ENCODE data around the gene TSSC4. TPM values are rescaled to one million over a fixed set of nuclear protein-coding genes. Genes with fewer than 3 reads are reported as not detected.
A peak's percentile ranks its signal among the peaks of the same experiment; 100 is the strongest.

TSSC4 gene
- total and polyA plus RNA-seq, 4 donors = 16.4 to 50.9 (median 45.8) TPM

GRCh38 chr11:2377511-2378443 lies 22.8 kb upstream of the TSSC4 start:
- Histone ChIP-seq H3K4me1 (ENCODE audit: control insufficient read depth, insufficient read depth, low read length) (peaks cover 59% of the 10 kb centered on the region), H3K36me3 (ENCODE audit: control insufficient read depth, insufficient read depth, low read length) (peaks cover 52% of the 10 kb centered on the region), H3K27me3 (ENCODE audit: control insufficient read depth, insufficient read depth, low read length) (no peaks in the 10 kb centered on the region), H3K27ac (ENCODE audit: low read depth, low read length) (peak overlapping the region; percentile 96), H3K4me3 (ENCODE audit: low read depth, low read length) (peak overlapping the region; percentile 84), H3K9me3 (ENCODE audit: control insufficient read depth, insufficient read depth, low read length) (no peaks in the 10 kb centered on the region)
- under 1% methylated on average over 87 of the region's 88 CpGs for WGBS (ENCODE audit: insufficient coverage)
- peak in 2 of 6 donors; percentile 85 to 90 for DNase-seq (ENCODE audit: low read depth in 4 of 6, low spot score in 6 of 6)

- WGBS (ENCODE audit: insufficient coverage) = 6% methylated on average over 18 of the region's 23 CpGs
- Histone ChIP-seq H3K27ac (ENCODE audit: low read depth, low read length) (peak overlapping the region; percentile 96), H3K9me3 (ENCODE audit: control insufficient read depth, insufficient read depth, low read length) (no peaks in the 10 kb centered on the region), H3K36me3 (ENCODE audit: control insufficient read depth, insufficient read depth, low read length) (peaks cover 61% of the 10 kb centered on the region), H3K27me3 (ENCODE audit: control insufficient read depth, insufficient read depth, low read length) (no peaks in the 10 kb centered on the region), H3K4me1 (ENCODE audit: control insufficient read depth, insufficient read depth, low read length) (peaks cover 67% of the 10 kb centered on the region), H3K4me3 (ENCODE audit: low read depth, low read length) (peak overlapping the region; percentile 84)
- peak in 2 of 6 donors; percentile 47 to 59 for DNase-seq (ENCODE audit: low read depth in 4 of 6, low spot score in 6 of 6)
Measured at GRCh38 chr11:2378527-2379210, 21.9 kb upstream of the TSSC4 start.

- Histone ChIP-seq H3K9me3 (ENCODE audit: control insufficient read depth, insufficient read depth, low read length) (no peaks in the 10 kb centered on the region), H3K4me3 (ENCODE audit: low read depth, low read length) (no peak overlapping the region), H3K36me3 (ENCODE audit: control insufficient read depth, insufficient read depth, low read length) (peaks cover 56% of the 10 kb centered on the region), H3K27ac (ENCODE audit: low read depth, low read length) (peak overlapping the region; percentile 64), H3K27me3 (ENCODE audit: control insufficient read depth, insufficient read depth, low read length) (no peaks in the 10 kb centered on the region), H3K4me1 (ENCODE audit: control insufficient read depth, insufficient read depth, low read length) (peaks cover 76% of the 10 kb centered on the region)
- WGBS (ENCODE audit: insufficient coverage) = 58% methylated on average over 11 of the region's 11 CpGs
- no peak for DNase-seq (ENCODE audit: low read depth in 4 of 6, low spot score in 6 of 6)
Measured at GRCh38 chr11:2379466-2380174, 20.9 kb upstream of the TSSC4 start.

GRCh38 chr11:2380396-2380795 lies 20.2 kb upstream of the TSSC4 start:
- no peak for DNase-seq (ENCODE audit: low read depth in 4 of 6, low spot score in 6 of 6)
- Histone ChIP-seq H3K27me3 (ENCODE audit: control insufficient read depth, insufficient read depth, low read length) (no peaks in the 10 kb centered on the region), H3K4me1 (ENCODE audit: control insufficient read depth, insufficient read depth, low read length) (peaks cover 83% of the 10 kb centered on the region), H3K36me3 (ENCODE audit: control insufficient read depth, insufficient read depth, low read length) (peaks cover 57% of the 10 kb centered on the region), H3K4me3 (ENCODE audit: low read depth, low read length) (no peak overlapping the region), H3K9me3 (ENCODE audit: control insufficient read depth, insufficient read depth, low read length) (no peaks in the 10 kb centered on the region), H3K27ac (ENCODE audit: low read depth, low read length) (peak overlapping the region; percentile 35)
- WGBS (ENCODE audit: insufficient coverage) = 88% methylated on average over 10 of the region's 13 CpGs

- Histone ChIP-seq H3K27me3 (ENCODE audit: control insufficient read depth, insufficient read depth, low read length) (no peaks in the 10 kb centered on the region), H3K36me3 (ENCODE audit: control insufficient read depth, insufficient read depth, low read length) (peaks cover 62% of the 10 kb centered on the region), H3K9me3 (ENCODE audit: control insufficient read depth, insufficient read depth, low read length) (no peaks in the 10 kb centered on the region), H3K4me3 (ENCODE audit: low read depth, low read length) (no peak overlapping the region), H3K4me1 (ENCODE audit: control insufficient read depth, insufficient read depth, low read length) (peaks cover 88% of the 10 kb centered on the region), H3K27ac (ENCODE audit: low read depth, low read length) (peak overlapping the region; percentile 35)
- peak in 1 of 6 donors; percentile 56 for DNase-seq (ENCODE audit: low read depth in 4 of 6, low spot score in 6 of 6)
- 79% methylated on average over 20 of the region's 20 CpGs for WGBS (ENCODE audit: insufficient coverage)
Measured at GRCh38 chr11:2380807-2381350, 19.7 kb upstream of the TSSC4 start.

- Histone ChIP-seq H3K4me3 (ENCODE audit: low read depth, low read length) (no peak overlapping the region), H3K27ac (ENCODE audit: low read depth, low read length) (peak overlapping the region; percentile 57), H3K9me3 (ENCODE audit: control insufficient read depth, insufficient read depth, low read length) (no peaks in the 10 kb centered on the region), H3K27me3 (ENCODE audit: control insufficient read depth, insufficient read depth, low read length) (no peaks in the 10 kb centered on the region), H3K36me3 (ENCODE audit: control insufficient read depth, insufficient read depth, low read length) (peaks cover 70% of the 10 kb centered on the region), H3K4me1 (ENCODE audit: control insufficient read depth, insufficient read depth, low read length) (peaks cover 90% of the 10 kb centered on the region)
- 91% methylated on average over 7 of the region's 11 CpGs for WGBS (ENCODE audit: insufficient coverage)
- no peak for DNase-seq (ENCODE audit: low read depth in 4 of 6, low spot score in 6 of 6)
Measured at GRCh38 chr11:2381494-2382128, 18.9 kb upstream of the TSSC4 start.

GRCh38 chr11:2382129-2382517 lies 18.4 kb upstream of the TSSC4 start:
- Histone ChIP-seq H3K27ac (ENCODE audit: low read depth, low read length) (peak overlapping the region; percentile 57), H3K9me3 (ENCODE audit: control insufficient read depth, insufficient read depth, low read length) (no peaks in the 10 kb centered on the region), H3K36me3 (ENCODE audit: control insufficient read depth, insufficient read depth, low read length) (peaks cover 72% of the 10 kb centered on the region), H3K27me3 (ENCODE audit: control insufficient read depth, insufficient read depth, low read length) (no peaks in the 10 kb centered on the region), H3K4me3 (ENCODE audit: low read depth, low read length) (no peak overlapping the region), H3K4me1 (ENCODE audit: control insufficient read depth, insufficient read depth, low read length) (peaks cover 91% of the 10 kb centered on the region)
- WGBS (ENCODE audit: insufficient coverage) = 81% methylated on average over 4 of the region's 11 CpGs
- DNase-seq (ENCODE audit: low read depth in 4 of 6, low spot score in 6 of 6) = no peak

- peak overlapping the region; percentile 75 for H3K27ac ChIP-seq (ENCODE audit: low read depth, low read length)
- H3K36me3 ChIP-seq (ENCODE audit: control insufficient read depth, insufficient read depth, low read length) = peaks cover 75% of the 10 kb centered on the region
- no peak for DNase-seq (ENCODE audit: low read depth in 4 of 6, low spot score in 6 of 6)
Measured at GRCh38 chr11:2382936-2383851, 17.4 kb upstream of the TSSC4 start.

More at GRCh38 chr11:2382936-2383851, 17.4 kb upstream of the TSSC4 start:
- Histone ChIP-seq H3K9me3 (ENCODE audit: control insufficient read depth, insufficient read depth, low read length) (no peaks in the 10 kb centered on the region), H3K4me1 (ENCODE audit: control insufficient read depth, insufficient read depth, low read length) (peaks cover 99% of the 10 kb centered on the region), H3K4me3 (ENCODE audit: low read depth, low read length) (no peak overlapping the region), H3K27me3 (ENCODE audit: control insufficient read depth, insufficient read depth, low read length) (no peaks in the 10 kb centered on the region)
- WGBS (ENCODE audit: insufficient coverage) = 54% methylated on average over 24 of the region's 26 CpGs

Measured in spinal cord (tissue), 10 donors.